Stimulated activated CD8-positive, alpha-beta memory T cell treated with anti-CD3 and anti-CD28 coated beads, Interleukin-2, amount 100 ng/mL, for 1 hour (primary cell): ENCODE data around the gene MYO1A.
"Not testable (repeated sequence)": the region's sequence is repeated elsewhere in the genome, so short reads cannot be mapped to it uniquely, and the experiment has no call there.

Experiments used
- DNase-seq, 2 donors: peaks; one replicate each; pipeline ENCODE4 v3.0.0-alpha.2; 2020; ENCODE audit warnings: low read depth in 2 of 2

The MYO1A gene

DNA sequence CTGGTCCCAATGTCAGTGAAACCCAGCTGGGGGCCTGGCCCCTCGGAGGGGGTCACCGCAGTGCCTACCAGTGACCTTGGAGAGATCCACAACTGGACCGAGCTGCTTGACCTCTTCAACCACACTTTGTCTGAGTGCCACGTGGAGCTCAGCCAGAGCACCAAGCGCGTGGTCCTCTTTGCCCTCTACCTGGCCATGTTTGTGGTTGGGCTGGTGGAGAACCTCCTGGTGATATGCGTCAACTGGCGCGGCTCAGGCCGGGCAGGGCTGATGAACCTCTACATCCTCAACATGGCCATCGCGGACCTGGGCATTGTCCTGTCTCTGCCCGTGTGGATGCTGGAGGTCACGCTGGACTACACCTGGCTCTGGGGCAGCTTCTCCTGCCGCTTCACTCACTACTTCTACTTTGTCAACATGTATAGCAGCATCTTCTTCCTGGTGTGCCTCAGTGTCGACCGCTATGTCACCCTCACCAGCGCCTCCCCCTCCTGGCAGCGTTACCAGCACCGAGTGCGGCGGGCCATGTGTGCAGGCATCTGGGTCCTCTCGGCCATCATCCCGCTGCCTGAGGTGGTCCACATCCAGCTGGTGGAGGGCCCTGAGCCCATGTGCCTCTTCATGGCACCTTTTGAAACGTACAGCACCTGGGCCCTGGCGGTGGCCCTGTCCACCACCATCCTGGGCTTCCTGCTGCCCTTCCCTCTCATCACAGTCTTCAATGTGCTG is 54.6 kb downstream of the MYO1A start:
- DNase-seq: no peak

- no peak for DNase-seq
These were observed 55.6 kb downstream of the MYO1A start for GRCh38 chr12:56994231-56994746.

DNA sequence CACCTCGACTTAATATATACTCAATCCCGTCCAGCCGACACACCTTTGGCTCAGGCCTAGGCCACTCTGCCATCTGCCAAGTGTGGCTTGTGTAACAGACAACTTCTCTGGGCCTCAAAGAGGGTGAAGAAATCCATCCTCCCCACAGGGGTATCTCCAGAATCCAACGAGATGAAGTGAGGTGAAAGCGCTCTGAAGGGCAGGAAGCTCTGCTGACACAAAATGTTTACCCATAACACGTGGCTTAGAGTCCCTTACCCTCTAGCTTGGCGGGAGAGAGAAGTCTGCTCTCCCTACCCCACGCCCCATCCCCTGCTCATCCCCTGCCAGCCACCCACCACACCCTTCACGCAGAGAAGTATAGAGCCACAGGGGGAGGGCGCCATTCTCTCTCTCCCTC is 56.6 kb downstream of the MYO1A start:
- DNase-seq: no peak

- DNase-seq: no peak
These were observed 58.3 kb downstream of the MYO1A start for GRCh38 chr12:56991319-56992246.

DNA sequence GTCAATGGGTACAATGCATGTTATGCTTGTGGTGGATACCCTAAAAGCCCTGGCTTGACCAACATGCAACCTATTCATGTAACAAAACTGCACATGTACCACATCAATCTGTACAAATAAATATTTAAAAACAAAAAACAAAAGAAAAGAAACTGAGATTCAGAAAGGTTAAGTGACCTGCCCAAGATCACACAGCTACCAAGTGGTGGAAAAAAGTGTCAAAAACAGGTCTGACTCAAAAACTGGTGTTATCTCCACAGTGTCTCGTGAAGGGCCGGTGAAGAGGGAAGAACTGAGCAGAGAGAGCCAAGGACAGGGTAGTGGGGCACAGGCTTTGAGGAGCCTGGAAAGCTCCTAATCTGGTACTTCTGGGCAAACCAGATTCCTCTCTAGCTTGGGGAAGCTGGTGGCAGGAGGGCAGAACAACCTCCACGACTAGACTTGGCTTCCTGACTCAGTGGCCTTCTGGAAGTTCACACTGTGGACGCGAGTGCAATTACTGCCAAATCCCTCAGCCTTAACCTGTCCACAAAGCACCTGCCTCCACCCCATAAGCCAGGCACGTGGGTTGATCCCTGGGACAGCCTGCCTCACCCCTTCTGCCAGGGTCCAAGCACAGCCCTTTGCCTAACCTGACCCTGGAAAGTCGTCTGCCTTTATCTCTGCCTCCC is 59.1 kb downstream of the MYO1A start:
- DNase-seq: no peak

DNA sequence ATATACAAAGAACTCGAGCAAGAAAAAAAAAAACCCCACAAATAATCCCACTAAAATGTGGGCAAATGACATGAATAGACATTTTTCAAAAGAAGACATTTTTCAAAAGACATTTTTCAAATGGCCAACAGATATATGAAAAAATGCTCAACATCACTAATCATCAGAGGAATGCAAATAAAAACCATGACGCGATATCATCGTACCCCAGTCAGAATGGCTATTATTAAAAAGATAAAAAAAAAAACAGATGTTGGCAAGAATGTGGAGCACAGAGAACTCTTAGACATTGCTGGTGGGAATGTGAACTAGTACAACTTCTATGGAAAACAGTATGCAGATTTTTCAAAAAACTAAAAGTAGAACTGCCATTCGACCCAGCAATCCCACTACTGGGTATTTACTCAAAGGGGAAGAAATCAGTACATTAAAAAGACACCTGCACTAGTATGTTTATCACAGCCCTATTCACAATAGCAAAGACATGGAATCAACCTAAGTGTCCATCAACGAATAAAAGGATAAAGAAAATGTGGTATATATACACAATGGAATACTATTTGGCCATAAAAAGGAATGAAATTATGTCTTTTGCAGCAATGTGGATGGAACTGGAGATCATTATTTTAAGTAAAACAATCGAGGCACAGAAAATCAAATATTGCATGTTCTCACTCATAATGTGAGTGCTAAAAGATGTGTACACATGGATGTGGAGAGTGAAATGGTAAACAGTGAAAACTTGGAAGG is 59.9 kb downstream of the MYO1A start:
- no peak for DNase-seq

DNA sequence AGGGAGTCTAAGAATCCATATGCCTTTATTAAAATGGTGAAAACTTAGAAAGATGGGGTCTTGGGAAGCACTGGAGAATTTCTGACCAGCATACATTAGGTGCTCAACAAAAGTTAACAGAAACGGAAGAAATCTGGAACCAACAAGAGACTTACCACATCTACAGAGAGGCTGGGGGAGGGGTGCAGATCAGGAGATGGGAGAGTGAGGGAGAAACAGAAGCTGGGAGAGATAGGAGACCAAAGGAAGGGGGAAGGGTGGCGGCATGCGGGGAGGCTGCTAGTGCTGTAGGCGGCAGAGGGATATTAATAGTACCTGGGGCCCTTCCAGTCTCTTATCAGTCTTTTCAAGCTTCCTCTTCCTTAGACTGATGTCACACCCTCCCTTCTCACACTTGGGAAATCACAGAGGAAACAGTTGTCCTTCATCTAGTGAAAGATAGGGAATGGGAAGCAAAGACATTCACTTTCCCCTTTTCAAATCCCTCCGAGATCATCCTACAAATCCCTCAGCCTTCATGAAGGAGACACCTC is 61.7 kb downstream of the MYO1A start:
- DNase-seq: no peak

DNA sequence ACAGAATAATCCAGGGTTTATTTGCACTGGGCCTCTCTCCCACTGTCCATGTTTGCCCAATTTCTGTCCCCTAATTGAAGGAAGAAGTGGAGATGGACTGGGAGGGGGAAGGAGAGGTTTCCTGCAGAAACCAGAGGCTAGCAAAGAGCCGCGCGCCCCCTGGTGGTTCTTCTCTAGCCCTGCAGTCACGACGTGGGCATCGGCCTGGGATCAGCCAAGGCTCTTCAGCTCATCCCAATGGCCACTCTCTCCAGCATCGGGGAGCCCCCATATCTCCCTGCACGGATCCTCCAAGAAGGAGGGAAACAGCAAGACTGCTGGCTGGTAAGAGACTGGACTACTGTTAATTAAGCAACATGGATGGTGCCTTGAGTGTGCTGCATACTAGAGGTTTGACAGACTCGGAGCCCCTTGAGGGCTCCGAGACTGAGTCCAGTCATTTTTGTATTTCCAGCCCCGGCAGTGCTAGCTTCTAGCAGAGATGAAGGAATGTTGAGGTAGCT is 62.3 kb downstream of the MYO1A start:
- peak; percentile 47 to 61 for DNase-seq

DNA sequence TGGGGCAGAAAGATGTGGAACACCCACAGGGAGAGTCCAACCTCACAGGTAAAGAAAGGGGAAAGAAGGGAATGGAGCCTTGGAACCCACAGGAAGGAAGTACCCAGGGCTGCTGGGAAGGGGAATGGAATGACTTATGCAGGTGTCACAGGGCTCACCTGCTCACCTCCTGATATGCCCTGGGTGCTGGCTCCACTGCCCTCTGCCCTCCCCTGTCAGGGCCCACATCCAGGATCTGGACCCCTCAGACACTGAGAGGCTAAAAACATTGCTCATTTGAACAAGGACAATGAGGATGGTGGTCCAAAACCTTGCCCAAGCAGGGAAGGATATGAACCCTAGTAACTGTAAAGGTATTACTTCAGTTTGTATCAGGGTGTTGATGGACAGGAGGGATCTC is 62.9 kb downstream of the MYO1A start:
- no peak for DNase-seq

GRCh38 chr12:56985714-56986113 is 64.2 kb downstream of the MYO1A start:
- DNase-seq: not testable (repeated sequence)

DNA sequence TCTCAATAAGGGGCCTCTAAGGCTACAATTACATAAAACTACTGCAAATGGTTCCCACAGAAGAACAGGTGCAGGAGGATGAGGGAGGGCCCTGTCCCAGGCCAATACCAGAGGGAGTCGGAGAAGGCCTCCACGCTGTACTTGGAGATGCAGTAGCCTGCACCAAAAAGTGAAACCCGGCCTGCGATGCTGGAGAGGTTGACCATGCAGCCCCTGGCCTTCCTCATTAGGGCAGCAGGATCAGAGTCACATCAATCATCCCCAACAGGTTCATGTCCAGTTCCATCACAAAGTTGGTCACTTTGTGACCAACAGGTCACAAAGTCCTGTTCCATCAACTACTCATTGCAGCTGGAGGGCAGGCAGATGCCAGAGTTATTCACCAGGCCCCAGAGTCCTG is 66.5 kb downstream of the MYO1A start:
- no peak for DNase-seq

DNA sequence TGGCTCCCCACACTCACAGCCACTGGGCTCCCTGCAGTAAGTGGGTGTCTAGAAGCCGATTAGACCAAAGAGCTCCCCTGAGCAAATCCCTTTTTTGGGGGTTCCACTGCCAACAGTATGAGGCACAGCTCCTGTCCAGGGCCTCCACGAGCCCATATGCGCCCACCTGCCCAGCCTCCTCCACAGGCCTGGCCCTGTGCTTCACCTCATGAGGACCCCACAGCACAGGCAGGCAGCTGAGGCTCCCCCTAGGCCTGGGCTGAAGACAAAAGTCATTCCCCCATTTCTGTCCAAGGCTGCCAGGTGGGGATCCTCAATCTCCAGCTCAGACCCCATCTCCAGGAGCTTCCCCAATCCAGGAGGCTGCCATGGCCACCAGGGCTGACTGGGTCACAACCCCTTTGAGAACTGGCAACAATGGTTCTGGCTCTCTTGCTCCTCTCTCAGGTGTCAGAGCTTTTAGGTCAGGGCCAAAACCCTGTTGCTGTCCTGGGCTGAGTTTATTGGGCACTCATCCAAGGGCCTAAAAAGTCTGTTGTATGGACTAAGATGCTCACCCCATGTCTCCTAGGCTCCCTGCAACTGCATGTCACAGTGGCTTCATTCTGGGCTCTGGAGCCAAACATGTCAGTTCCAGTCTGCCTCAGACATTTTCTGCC is 67.2 kb downstream of the MYO1A start:
- not testable (repeated sequence) for DNase-seq

- DNase-seq: no peak
These were observed 68.9 kb downstream of the MYO1A start for GRCh38 chr12:56980941-56981530.

DNA sequence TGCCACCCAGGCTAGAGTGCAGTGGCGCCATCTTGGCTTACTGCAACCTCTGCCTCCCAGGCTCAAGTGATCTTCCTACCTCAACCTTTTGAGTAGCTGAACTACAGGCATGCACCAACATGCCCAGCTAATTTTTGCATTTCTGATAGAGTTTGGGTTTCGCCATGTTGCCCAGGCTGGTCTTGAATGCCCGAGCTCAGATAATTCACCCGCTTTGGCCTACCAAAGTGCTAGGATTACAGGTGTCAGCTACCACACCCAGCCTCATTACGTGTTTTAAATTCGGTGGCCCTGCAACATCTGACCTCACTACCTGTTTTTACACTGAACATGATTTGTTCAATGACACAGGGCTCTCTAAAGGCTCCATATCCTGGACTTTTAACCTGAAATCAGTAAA is 69.7 kb downstream of the MYO1A start:
- no peak for DNase-seq

GRCh38 chr12:56979628-56980027 is 70.3 kb downstream of the MYO1A start:
- DNase-seq: no peak
